SW 1271 (cell line): ENCODE results near the gene PKD1L1.
"Not testable (repeated sequence)": the region's sequence is repeated elsewhere in the genome, so short reads cannot be mapped to it uniquely, and the experiment has no call there.

Experiments
- DNase-seq, 2 experiments: peaks; one replicate each; lab custom pipeline; 2025; lab: John Stamatoyannopoulos, UW

The PKD1L1 gene

GRCh38 chr7:47794016-47794415 lies 154.2 kb downstream of the PKD1L1 start:
- no peak for DNase-seq

GRCh38 chr7:47793186-47793585 lies 155.1 kb downstream of the PKD1L1 start:
- DNase-seq = not testable (repeated sequence)

GRCh38 chr7:47792521-47793121 lies 155.6 kb downstream of the PKD1L1 start:
- DNase-seq = peak in 1 of 2 experiments; percentile 29

GRCh38 chr7:47791682-47792081 lies 156.6 kb downstream of the PKD1L1 start:
- no peak for DNase-seq

- DNase-seq = no peak
Observed at GRCh38 chr7:47788083-47788482, 160.2 kb downstream of the PKD1L1 start.

GRCh38 chr7:47787249-47788069 lies 160.8 kb downstream of the PKD1L1 start:
- DNase-seq = peak in 1 of 2 experiments; percentile 69

GRCh38 chr7:47786557-47787248 lies 161.6 kb downstream of the PKD1L1 start:
- peak; percentile 99 for DNase-seq

GRCh38 chr7:47785923-47786556 lies 162.2 kb downstream of the PKD1L1 start:
- DNase-seq = no peak

- DNase-seq = peak; percentile 46 to 89
Observed at GRCh38 chr7:47783456-47784223, 164.6 kb downstream of the PKD1L1 start.

- no peak for DNase-seq
Observed at GRCh38 chr7:47782792-47783191, 165.5 kb downstream of the PKD1L1 start.

- DNase-seq = no peak
Observed at GRCh38 chr7:47782022-47782421, 166.2 kb downstream of the PKD1L1 start.

- DNase-seq = no peak
Observed at GRCh38 chr7:47780555-47780954, 167.7 kb downstream of the PKD1L1 start.

- no peak for DNase-seq
Observed at GRCh38 chr7:47779341-47779771, 168.9 kb downstream of the PKD1L1 start.

GRCh38 chr7:47778153-47778661 lies 170.1 kb downstream of the PKD1L1 start:
- DNase-seq = no peak

- no peak for DNase-seq
Observed at GRCh38 chr7:47777531-47778152, 170.6 kb downstream of the PKD1L1 start.

- DNase-seq = no peak
Observed at GRCh38 chr7:47776335-47776734, 171.9 kb downstream of the PKD1L1 start.

GRCh38 chr7:47775238-47775637 lies 173.0 kb downstream of the PKD1L1 start:
- no peak for DNase-seq

- DNase-seq = no peak
Observed at GRCh38 chr7:47772492-47772891, 175.8 kb downstream of the PKD1L1 start.

GRCh38 chr7:47771990-47772360 lies 176.3 kb downstream of the PKD1L1 start:
- no peak for DNase-seq

- no peak for DNase-seq
Observed at GRCh38 chr7:47771336-47771989, 176.8 kb downstream of the PKD1L1 start.
